HG02623 (cell line): ENCODE data around the gene ERG.

Source experiments
- ATAC-seq: cut with Tn5 transposase; IDR thresholded peaks from one replicate; pipeline ENCODE4 v1.9.1; 2021; ENCODE audit warnings: moderate library complexity; ENCODE audit not compliant: unreplicated experiment

ERG gene

GRCh38 chr21:38361324-38361723, 137.0 kb downstream of the ERG start:
- no peak for ATAC-seq

- ATAC-seq: no peak
Measured at GRCh38 chr21:38359835-38360234, 138.4 kb downstream of the ERG start.

GRCh38 chr21:38359090-38359489, 139.2 kb downstream of the ERG start:
- ATAC-seq: no peak

GRCh38 chr21:38358666-38359065, 139.6 kb downstream of the ERG start:
- ATAC-seq: no peak

GRCh38 chr21:38358098-38358497, 140.2 kb downstream of the ERG start:
- ATAC-seq: no peak

- ATAC-seq: no peak
Measured at GRCh38 chr21:38356883-38357625, 141.2 kb downstream of the ERG start.

- ATAC-seq: no peak
Measured at GRCh38 chr21:38355992-38356781, 142.1 kb downstream of the ERG start.

GRCh38 chr21:38355353-38355752, 142.9 kb downstream of the ERG start:
- no peak for ATAC-seq

- no peak for ATAC-seq
Measured at GRCh38 chr21:38354746-38355145, 143.5 kb downstream of the ERG start.

GRCh38 chr21:38354231-38354630, 144.0 kb downstream of the ERG start:
- ATAC-seq: no peak

GRCh38 chr21:38352536-38353219, 145.6 kb downstream of the ERG start:
- ATAC-seq: no peak

GRCh38 chr21:38351961-38352521, 146.2 kb downstream of the ERG start:
- no peak for ATAC-seq

GRCh38 chr21:38351176-38351959, 146.9 kb downstream of the ERG start:
- no peak for ATAC-seq

GRCh38 chr21:38350684-38351083, 147.6 kb downstream of the ERG start:
- ATAC-seq: no peak

- no peak for ATAC-seq
Measured at GRCh38 chr21:38349977-38350376, 148.3 kb downstream of the ERG start.

GRCh38 chr21:38349111-38349746, 149.0 kb downstream of the ERG start:
- ATAC-seq: no peak

- ATAC-seq: no peak
Measured at GRCh38 chr21:38346286-38346685, 152.0 kb downstream of the ERG start.

- ATAC-seq: no peak
Measured at GRCh38 chr21:38343691-38344090, 154.6 kb downstream of the ERG start.

- no peak for ATAC-seq
Measured at GRCh38 chr21:38342739-38343138, 155.5 kb downstream of the ERG start.

GRCh38 chr21:38341546-38342012, 156.7 kb downstream of the ERG start:
- ATAC-seq: no peak
